ENCODE data around the gene NFE2L3. TPM values are rescaled to one million over a fixed set of nuclear protein-coding genes. Genes with fewer than 3 reads are reported as not detected.

NFE2L3 gene
- total RNA-seq, 1 experiment from 2014 or later: 236 TPM

DNA sequence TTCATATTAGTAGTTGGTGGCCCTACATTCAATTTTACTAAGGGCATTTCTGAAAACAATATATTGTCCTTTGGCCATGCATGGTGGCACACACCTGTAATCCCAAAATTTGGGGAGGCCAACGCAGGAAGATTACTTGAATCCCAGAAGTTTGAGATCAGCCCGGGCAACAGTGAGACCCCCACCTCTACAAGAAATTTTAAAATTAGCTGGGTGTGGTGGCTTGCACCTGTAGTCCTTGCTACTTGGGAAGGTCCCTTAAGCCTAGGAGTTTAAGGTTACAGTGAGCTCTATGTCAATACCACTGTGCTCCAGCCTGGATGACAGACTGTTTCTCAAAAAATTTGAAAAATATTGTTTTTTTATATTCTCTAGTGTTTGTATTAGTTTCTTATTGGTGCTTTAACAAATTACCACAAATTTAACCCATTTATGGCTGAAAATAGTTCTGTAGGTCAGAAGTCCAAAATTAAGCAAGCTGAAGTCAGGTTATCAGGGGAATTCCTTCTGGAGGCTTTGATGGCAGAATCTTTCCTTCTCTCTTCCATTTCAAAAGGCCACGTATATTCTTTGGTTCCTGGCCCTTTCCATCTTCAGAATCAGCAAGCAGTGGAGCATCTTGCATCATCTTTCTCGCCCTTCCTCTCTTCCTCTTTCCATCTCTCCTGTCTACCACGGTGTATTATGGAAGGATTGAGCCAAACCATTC is 62.0 kb downstream of the NFE2L3 start:
- in situ Hi-C loops (cut with HindIII; ENCODE audit: low sequenced_read_pairs): no loop called here
- no peak for DNase-seq (ENCODE audit: low spot score)

DNA sequence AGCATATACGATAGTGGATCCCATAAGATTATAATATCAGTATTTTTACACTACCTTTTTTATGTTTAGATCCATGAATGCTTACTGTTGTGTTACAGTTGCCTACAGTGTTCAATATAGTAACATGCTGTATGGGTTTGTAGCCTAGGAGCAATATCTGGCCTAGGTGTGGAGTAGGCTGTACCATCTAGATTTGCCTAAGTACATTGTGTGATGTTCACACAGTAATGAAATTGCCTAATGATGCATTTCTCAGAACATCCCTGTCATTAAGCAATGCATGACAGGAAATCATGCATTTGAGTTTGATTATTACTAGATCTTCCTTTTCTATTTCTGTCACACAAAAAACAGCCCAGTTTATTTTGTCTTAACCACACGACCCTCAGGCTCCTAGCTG is 64.1 kb downstream of the NFE2L3 start:
- DNase-seq (ENCODE audit: low spot score): no peak
- in situ Hi-C loops (cut with HindIII; ENCODE audit: low sequenced_read_pairs): no loop called here

DNA sequence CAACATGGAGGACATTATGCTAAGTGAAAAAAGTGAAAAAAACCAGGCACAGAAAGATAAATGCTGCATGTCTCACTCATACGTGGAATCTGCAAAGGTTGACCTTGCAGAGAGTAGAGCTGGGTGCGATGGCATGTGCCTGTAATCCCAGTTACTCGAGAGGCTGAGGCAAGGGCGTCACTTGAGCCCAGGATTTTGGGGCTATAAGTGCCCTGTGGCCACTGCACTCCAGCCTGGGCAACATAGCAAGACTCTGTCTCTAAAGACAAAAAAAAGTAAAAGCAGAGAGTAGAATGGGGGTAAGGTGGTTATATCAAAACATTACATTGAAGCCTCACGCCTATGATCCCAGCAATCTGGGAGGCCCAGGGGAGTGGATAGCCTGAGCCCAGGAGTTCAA is 72.4 kb downstream of the NFE2L3 start:
- in situ Hi-C loops (cut with HindIII; ENCODE audit: low sequenced_read_pairs): no loop called here
- DNase-seq (ENCODE audit: low spot score): no peak

DNA sequence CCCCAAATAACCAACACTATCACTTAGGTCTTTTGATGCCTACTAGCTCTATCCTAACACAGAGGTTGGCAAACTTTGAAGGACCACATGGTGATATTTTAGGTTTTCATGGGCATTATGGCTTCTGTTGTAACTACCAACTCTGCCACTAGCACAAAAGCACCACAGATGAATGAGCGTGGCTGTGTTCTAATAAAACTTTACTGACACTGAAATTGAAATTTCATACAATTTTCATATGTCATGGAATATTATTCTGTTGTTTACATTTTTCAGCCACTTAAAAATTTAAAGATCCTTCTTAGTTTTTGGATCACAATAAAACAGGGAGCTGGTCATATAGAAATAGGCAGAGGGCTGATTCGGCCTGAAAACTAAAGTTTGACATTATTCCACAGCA is 76.0 kb downstream of the NFE2L3 start:
- no peak for DNase-seq (ENCODE audit: low spot score)
- in situ Hi-C loops (cut with HindIII; ENCODE audit: low sequenced_read_pairs): no loop called here

DNA sequence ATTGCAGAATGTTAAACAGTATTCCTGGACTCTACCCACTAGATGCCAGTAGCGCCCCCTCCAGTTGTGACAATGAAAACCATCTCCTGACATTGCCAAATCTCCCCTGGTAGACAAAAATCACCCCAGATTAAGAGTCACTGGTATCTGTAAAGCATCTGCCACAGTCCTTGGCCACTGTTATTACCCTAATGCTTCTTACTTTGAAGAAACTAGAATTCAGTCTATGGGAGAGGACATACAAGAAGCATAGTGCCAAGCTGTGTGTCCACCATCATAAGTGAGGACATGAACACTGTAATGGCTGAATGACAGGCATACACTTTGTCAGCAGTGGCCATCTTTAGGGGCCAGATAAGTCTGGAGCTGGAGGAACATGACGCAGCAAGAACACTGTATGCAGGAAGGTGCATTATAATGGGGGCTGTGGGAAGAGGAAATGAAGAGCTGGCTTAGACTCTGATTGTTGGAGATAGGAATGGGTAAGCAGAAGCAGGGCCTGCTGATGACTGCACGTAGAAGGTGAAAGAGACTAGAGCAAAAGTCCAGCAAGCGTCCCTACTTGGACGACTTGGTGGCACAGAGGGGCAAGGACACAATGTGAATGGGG is 82.0 kb downstream of the NFE2L3 start:
- DNase-seq (ENCODE audit: low spot score): no peak
- in situ Hi-C loops (cut with HindIII; ENCODE audit: low sequenced_read_pairs): no loop called here

Other genes starting within 250 kb of the NFE2L3 start
- 256 and 358 TPM in 2 replicates for gene HNRNPA2B1, start 48.5 kb downstream of the NFE2L3 start, total RNA-seq (2014; rRNA removed; shearing (Covaris generic))
- 344 and 437 TPM in 2 replicates for gene CBX3, start 49.5 kb downstream of the NFE2L3 start, total RNA-seq (2014; rRNA removed; shearing (Covaris generic))
- 32.3 and 34.1 TPM in 2 replicates for gene SNX10, start 139.7 kb downstream of the NFE2L3 start, total RNA-seq (2014; rRNA removed; shearing (Covaris generic))